B cell (primary cell): Measurements from ENCODE around the gene PLAAT4.

Source experiments
- EZH2 ChIP-seq: IDR thresholded peaks from 2 replicates; pipeline ENCODE4 v1.6.1; 2012; ENCODE audit warnings: borderline replicate concordance, low read depth, mild to moderate bottlenecking, moderate library complexity, low read length; ENCODE audit not compliant: insufficient read depth, poor library complexity, severe bottlenecking
- TF ChIP-seq, protein P1 (sequence below): fragments of 200-600 bp; IDR thresholded peaks from one replicate; pipeline ENCODE4 v1.8.0; 2022; ENCODE audit warnings: antibody characterized with exemption, mild to moderate bottlenecking

DNA sequence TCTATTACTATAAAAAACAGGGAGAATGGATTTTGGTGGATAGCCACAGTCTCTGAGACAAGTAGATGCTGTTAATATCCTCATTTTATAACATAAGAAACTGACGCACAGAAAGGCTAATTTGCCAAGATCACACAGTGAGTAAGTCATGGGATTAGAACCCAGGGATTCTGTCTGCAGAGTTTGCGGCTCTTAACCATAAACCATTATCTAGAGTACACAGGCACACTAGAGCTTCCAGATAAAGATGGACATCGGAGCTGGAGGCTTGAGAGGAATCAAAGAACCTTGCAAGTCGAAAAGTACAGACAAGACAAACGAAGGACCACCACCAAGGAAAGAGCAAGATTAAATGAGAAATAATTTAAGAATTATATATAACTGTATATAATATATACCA, 19.5 kb upstream of the PLAAT4 start:
- TF ChIP-seq, protein P1, sequence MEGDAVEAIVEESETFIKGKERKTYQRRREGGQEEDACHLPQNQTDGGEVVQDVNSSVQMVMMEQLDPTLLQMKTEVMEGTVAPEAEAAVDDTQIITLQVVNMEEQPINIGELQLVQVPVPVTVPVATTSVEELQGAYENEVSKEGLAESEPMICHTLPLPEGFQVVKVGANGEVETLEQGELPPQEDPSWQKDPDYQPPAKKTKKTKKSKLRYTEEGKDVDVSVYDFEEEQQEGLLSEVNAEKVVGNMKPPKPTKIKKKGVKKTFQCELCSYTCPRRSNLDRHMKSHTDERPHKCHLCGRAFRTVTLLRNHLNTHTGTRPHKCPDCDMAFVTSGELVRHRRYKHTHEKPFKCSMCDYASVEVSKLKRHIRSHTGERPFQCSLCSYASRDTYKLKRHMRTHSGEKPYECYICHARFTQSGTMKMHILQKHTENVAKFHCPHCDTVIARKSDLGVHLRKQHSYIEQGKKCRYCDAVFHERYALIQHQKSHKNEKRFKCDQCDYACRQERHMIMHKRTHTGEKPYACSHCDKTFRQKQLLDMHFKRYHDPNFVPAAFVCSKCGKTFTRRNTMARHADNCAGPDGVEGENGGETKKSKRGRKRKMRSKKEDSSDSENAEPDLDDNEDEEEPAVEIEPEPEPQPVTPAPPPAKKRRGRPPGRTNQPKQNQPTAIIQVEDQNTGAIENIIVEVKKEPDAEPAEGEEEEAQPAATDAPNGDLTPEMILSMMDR, result no peak
- no peak for TF ChIP-seq EZH2
